Stimulated activated CD4-positive, alpha-beta T cell treated with anti-CD3 and anti-CD28 coated beads, Interleukin-4, amount 100 ng/mL, for 4 hours (primary cell): ENCODE data around the gene DDC.
"Not testable (repeated sequence)": the region's sequence is repeated elsewhere in the genome, so short reads cannot be mapped to it uniquely, and the experiment has no call there.

ENCODE experiments used
- DNase-seq, 2 experiments: peaks; one replicate each; pipeline ENCODE4 v3.0.0-alpha.2; 2020

The DDC gene

GRCh38 chr7:50554431-50555322 is 10.5 kb downstream of the DDC start:
- DNase-seq: no peak

GRCh38 chr7:50553973-50554372 is 11.2 kb downstream of the DDC start:
- no peak for DNase-seq

DNA sequence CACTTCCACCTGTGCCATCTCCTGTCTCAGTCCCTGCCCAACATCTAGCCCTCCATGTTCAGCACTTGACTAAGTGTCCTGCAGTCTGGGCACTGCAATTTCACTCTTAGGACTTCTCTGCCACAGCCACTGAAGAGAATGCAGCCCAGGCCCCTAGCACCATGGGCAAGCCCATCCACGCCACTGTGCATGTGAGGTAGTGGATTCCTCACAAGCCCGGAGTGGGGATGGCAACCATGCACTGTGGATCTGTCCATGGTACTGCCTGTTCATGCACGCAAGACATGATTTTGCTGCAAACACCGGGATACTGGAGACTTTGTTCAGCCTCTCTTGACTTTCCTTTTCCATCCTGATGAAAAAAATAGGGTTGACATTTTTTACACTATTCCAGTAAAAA is 12.3 kb downstream of the DDC start:
- no peak for DNase-seq

GRCh38 chr7:50552139-50552538 is 13.1 kb downstream of the DDC start:
- DNase-seq: no peak

- DNase-seq: not testable (repeated sequence)
Measured at GRCh38 chr7:50545613-50546012, 19.6 kb downstream of the DDC start.

- DNase-seq: no peak
Measured at GRCh38 chr7:50544992-50545391, 20.2 kb downstream of the DDC start.

- no peak for DNase-seq
Measured at GRCh38 chr7:50543776-50544442, 21.3 kb downstream of the DDC start.

- DNase-seq: no peak
Measured at GRCh38 chr7:50542132-50542531, 23.1 kb downstream of the DDC start.

- DNase-seq: no peak
Measured at GRCh38 chr7:50540785-50541579, 24.2 kb downstream of the DDC start.

- DNase-seq: no peak
Measured at GRCh38 chr7:50539725-50540124, 25.5 kb downstream of the DDC start.

GRCh38 chr7:50538478-50538877 is 26.7 kb downstream of the DDC start:
- no peak for DNase-seq

DNA sequence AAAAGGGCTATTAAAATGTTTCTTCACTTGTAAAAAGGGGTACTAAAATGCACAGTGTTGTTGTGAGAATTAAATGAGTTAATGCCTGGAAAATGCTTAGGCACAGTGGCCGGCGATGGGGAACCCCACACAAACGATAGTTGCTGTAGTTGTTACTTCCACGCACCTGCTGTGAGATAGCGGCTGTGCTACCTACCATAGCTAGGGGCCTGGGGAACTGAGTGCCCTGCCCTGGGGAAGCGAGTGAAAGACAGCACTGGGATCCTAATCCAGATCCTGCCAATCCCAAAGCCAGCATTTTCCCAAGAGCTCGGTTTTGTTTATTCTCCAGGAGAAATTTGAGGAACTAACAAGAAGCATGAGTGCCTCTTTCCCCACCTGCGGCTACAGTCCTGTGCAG is 27.8 kb downstream of the DDC start:
- no peak for DNase-seq

DNA sequence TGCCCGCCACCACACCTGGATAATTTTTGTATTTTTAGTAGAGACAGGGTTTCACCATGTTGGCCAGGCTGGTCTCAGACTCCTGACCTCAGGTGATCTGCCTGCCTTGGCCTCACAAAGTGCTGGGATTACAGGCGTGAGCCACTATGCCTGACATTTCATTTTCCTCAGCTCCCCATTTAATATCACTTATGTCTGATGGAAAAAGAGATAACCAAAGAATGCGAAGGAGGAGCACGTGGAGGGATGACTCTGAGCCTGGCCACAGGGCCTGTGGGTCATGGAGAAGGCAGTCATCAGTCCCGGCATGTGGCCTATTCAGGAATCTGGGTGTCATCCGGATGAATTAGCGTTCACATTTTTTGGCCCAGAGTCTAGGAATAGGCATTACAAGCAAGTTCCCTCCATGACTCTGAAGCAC is 29.9 kb downstream of the DDC start:
- DNase-seq: not testable (repeated sequence)

DNA sequence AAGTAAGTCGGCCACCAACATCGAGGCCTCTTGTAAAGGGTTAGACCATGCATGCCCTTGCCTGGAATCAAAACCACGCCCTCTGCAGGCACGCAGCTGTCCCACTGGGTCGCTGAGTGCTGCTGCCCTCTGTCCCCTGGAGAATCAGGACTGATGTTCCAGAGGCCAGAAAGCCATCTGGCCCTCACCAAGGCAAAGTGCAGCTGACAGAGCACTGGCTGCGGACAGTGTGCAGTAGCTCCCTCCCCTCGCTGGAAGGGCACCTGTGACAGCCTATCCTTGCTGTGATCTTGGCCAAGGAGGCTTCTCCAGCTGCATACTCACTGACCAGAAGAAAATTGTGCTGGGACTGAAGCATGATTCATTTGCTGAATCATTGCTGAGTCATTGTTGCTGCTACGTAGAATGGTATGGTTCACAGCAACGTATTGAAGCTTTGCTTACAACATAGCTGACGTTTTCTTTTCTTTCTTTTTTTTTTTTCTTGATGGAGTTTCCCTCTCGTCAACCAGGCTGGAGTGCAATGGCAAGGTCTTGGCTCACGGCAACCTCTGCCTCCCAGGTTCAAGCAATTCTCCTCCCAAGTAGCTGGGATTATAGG is 30.4 kb downstream of the DDC start:
- DNase-seq: no peak

GRCh38 chr7:50533866-50534265 is 31.3 kb downstream of the DDC start:
- DNase-seq: no peak

DNA sequence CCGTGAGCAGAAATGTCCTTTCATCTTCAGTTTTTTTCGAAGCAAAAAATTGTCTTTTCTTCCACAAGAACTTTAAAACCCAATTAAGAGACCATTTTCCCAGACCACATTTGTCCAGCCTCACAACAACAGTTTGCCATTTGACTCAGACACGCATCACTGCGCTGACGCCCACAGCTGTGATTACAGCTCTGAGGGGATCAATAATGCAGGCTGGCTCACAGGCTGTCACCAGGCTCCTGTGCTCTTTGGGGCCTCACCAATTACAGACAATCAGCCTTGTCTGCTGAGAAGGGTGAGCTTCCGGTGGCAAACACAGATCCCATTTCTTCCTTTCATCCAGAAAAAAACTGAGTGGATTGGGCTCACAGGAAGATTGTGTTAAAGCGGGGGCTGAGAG is 33.3 kb downstream of the DDC start:
- DNase-seq: no peak

- no peak for DNase-seq
Measured at GRCh38 chr7:50531401-50531911, 33.7 kb downstream of the DDC start.

DNA sequence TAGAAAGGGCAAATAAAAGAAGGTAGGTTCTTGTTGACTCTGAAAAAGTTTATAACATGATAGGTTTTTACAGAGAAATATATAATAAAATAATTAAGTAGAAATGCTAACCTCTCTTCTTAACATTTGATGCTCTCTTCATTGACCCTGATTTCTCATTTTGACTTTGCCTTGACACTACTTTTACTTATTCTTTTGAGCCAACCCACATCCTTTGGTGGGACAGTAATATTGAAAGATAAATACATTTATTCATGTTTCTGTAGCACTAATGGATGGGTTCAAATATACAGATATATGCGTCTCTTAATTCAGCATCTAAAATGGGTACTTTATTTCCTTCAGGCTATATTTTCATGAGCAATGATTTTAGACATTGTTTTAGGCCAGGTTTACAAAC is 34.4 kb downstream of the DDC start:
- DNase-seq: no peak

DNA sequence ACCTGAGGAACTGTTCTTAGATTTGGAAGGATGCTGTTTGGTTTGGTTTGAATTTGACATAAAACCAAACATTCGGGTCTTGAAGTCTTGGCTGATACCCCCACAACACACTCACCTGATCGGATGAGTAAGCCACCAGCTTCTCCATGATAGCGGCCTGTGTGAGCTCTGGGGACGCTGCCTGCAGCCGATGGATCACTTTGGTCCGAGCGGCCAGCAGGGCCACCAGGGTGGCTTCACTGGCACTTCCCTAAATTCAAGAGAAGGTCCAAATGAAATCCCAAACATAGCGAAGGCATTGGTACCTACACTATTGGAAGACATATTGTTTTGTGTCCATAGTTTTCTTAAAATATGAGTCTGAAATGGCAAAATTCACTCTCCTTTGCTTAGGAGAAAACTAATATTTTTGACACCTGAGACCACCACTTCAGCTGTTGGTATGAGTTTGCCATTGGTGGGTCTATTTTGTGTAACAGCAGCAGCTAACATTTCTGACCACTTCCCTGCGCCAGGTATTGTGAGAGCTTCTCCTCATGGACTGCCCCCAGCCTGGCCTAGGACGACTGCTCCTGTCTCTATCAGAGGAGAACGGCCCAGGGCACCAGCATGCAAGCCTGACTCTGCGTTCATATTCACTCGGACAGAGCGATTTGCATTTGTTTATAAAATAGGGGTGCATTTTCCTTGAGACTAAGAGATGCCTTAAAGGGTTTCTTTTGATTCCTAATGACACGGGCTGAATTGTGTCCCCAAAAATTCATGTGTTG is 35.9 kb downstream of the DDC start:
- no peak for DNase-seq

GRCh38 chr7:50528266-50529092 is 36.7 kb downstream of the DDC start:
- no peak for DNase-seq

DNA sequence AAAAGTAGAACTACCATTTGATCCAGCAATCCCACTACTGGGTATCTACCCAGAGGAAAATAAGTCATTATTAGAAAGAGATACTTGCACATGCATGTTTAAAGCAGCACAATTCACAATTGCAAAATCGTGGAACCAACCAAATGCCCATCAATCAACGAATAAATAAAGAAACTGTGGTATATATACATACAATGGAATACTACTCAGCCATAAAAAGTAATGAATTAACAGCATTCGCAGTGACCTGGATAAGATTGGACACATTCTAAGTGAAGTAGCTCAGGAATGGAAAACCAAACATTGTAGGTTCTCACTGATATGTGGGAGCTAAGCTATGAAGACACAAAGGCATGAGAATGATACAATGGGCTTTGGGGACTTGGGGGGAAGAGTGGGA is 45.9 kb downstream of the DDC start:
- not testable (repeated sequence) for DNase-seq
